Measurements from ENCODE around the gene DSG3.
A peak's percentile ranks its signal among the peaks of the same experiment; 100 is the strongest.

Gene DSG3, protein sequence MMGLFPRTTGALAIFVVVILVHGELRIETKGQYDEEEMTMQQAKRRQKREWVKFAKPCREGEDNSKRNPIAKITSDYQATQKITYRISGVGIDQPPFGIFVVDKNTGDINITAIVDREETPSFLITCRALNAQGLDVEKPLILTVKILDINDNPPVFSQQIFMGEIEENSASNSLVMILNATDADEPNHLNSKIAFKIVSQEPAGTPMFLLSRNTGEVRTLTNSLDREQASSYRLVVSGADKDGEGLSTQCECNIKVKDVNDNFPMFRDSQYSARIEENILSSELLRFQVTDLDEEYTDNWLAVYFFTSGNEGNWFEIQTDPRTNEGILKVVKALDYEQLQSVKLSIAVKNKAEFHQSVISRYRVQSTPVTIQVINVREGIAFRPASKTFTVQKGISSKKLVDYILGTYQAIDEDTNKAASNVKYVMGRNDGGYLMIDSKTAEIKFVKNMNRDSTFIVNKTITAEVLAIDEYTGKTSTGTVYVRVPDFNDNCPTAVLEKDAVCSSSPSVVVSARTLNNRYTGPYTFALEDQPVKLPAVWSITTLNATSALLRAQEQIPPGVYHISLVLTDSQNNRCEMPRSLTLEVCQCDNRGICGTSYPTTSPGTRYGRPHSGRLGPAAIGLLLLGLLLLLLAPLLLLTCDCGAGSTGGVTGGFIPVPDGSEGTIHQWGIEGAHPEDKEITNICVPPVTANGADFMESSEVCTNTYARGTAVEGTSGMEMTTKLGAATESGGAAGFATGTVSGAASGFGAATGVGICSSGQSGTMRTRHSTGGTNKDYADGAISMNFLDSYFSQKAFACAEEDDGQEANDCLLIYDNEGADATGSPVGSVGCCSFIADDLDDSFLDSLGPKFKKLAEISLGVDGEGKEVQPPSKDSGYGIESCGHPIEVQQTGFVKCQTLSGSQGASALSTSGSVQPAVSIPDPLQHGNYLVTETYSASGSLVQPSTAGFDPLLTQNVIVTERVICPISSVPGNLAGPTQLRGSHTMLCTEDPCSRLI

DNA sequence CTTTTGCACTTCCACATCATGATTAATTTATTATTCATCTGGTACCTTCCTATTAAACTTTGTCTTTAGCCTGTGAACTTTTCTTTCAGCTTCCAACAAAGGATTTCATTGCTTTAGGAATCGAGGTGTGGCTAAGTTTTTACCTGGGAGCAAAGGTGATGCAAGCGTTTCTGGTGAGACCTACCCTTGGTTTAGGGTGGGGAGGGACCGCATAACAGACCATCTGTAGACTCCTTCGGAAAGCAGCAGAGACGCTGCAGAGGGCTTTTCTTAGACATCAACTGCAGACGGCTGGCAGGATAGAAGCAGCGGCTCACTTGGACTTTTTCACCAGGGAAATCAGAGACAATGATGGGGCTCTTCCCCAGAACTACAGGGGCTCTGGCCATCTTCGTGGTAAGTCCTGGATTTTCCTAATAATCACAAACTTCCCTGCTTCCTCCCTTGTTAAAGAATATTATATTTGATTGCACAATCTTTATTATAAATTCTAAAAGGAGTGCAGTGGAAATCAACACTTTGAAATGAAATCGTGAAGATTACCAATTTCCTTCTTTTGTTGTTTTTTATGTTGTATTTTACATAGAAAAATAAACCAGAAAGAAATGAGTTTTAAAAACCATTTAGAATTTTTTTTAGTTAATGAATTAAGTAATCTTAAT is at the start of gene DSG3:
TSS of gene DSG3 (plus strand) at position 212 of the 662 bp plus-strand sequence. CDS start at position 349, 137 bp downstream.
- no peak for DNase-seq

DNA sequence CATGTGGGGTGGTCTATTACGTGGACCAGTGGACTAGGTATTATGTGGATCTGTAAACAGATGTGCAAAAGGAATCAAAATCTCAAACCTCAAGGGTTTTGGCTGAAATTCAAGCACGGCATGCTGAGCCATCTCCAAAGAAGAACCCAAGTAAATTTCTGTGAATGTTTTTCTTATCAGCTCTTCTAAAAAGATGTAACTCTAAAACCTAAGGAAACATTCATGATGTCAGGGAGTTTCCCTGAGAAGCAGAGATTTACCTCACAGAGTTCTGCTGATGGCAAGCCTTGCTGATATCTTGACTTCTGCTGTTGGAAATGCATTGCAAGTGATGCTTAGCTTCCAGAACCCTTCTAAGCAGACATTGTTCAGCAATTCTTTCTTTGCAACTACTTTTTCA is 49.4 kb upstream of the DSG3 start:
- no peak for DNase-seq

DNA sequence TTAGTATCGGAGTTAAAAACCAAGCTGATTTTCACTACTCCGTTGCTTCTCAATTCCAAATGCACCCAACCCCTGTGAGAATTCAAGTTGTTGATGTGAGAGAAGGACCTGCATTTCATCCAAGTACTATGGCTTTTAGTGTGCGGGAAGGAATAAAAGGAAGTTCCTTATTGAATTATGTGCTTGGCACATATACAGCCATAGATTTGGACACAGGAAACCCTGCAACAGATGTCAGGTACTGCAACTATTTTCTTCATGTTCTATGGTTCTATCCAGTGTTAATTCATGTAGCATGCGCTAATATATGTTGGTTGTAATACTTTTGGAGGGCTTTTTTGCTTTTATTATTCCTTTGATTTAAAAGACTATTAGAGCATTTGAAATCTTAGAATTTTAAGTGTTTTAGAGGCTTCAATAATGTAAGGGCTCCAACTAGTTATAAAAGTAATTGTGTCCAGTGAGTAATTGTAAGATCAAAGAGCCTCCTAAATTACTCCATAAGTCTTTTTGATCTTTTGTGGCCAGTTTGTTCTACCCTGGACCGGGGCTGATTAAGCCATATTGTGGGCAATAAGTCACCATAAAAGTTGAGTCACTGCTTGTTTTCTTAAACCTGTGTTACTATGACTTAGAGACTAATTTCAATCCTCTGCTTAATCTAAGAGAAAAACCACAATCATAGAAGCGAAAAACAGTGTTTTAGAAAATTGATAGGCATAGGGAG is 48.1 kb upstream of the DSG3 start:
- peak; percentile 87 for DNase-seq

DNA sequence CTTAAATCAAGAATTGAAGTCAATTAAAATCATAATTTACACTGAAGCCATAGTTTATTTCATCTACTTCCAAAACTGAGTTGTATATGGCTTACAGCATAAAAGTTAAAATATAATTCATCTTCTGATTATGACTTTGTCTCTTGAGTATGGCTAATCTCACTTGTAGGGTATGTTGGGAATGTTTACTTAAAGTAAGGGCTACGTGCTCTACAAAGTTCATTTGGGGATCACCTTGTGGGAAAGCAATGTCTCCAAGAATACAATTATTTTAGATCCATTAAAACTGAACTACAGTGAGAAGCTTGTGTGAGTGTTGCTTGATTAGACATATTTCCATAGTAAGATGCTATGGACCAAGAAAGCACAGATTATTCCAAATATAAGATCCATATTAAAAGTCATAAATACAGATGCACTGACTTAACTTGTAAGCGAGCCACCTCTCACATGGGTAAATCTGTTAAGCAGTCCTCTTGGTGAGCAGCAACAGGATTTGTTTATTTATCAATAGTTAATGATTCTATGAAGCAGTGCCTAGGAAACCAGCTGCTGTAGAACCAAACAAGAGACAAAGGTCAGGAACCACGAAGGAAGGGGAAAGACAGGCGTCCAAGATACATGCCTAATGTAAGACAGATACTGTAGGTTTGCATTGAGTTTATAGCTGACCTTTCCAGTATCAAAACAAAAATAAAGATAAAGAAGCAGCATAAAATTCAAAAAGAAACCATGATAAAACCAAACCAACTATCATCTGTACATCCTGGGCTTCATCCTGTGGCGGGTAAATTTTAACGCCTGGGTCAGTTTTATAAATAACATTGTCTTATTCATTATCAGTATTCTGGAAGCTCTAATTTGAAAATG is 46.1 kb upstream of the DSG3 start:
- peak; percentile 60 for DNase-seq

DNA sequence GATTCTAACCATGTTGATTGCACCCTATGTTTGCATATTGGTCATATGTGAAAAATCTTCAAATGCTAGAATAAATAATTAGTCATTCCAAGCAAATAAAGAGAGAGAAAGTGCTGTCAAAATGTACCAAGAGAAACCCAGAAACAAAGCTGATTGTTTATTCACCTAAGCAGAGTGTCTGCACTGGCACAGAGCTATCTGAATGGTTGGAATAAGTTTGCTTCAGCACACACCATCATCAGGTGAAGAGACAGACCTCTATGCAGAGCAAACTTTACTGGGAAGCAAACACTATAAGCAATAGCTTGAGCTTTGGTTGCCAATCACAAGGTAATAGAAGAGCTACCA is 45.5 kb upstream of the DSG3 start:
- DNase-seq, result peak; percentile 36

DNA sequence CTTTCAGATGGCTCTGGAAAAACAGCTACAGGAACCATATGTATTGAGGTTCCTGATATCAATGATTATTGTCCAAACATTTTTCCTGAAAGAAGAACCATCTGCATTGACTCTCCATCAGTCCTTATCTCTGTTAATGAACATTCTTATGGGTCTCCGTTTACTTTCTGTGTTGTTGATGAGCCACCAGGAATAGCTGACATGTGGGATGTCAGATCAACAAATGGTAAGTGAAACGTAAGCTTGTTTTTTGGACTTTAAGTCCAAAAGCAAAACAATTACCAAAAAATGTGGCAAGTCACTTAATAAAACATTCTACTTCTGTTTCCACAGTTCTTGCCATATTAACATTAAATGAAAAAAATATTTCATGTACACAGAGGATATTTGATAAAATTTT is 44.1 kb upstream of the DSG3 start:
- DNase-seq, result no peak

DNA sequence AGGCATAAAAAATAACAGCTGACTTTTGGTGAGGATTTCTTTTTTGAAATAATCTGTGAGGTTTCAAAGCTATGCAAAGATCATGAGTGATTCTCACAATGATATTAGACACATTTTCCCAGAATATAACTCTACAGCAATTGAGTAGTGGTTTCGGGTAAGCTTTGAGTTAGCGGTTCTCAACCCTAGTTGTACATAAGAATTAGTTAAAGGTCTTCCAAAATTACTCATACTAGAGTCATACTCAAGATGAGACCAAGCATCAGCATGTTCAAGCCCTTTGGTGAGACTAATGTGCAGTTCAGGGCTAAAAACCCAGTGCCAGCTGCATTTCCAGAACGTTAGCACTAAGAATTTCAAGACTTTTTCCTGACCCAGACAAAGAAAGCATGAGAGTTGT is 39.9 kb upstream of the DSG3 start:
- DNase-seq, result no peak

DNA sequence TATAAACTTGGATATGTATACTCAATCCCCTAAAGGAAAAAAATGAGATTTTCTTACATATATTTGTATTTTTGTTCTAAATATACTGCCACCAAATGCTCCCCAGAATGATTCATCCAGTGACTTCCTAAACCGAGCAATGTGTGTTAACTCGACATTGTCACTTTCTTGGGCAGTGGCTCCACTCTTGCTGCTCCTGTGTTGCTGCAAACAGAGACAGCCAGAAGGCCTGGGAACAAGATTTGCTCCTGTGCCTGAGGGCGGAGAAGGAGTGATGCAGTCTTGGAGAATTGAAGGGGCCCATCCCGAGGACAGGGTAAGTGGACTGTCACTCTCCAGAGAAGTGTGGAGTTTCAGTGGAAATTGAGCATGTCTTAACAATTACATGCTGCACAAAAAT is 38.3 kb upstream of the DSG3 start:
- no peak for DNase-seq

DNA sequence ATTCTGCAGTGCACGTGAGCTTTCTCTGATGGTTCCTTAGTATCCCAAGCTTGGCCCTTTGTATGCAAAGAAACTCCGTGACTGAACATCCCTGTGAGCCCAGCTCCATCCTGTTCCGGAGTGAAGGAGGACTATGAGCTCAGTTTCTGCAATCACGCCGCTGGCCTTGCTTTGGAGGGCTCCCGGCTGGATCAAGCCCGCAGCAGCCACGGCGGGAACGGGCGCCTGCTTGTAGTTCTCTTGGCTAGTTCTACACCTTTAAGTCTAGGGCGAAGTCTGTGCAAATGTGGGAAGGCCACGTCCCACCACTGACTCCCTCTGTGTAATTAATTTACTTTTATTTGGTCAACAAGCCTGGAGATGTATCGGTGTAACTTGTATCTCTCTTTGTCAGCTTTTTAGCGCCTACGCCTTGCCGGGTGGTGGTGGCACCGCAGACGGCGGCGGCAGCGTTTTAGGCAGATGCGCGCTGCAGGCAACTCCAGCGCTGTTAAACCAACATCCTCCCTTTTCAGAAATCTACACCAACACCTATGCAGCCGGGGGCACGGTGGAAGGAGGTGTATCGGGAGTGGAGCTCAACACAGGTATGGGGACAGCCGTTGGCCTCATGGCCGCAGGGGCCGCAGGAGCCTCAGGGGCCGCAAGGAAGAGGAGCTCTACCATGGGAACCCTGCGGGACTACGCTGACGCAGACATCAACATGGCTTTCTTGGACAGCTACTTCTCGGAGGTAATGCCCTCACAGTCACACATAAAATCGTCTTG is 36.6 kb upstream of the DSG3 start:
- no peak for DNase-seq

DNA sequence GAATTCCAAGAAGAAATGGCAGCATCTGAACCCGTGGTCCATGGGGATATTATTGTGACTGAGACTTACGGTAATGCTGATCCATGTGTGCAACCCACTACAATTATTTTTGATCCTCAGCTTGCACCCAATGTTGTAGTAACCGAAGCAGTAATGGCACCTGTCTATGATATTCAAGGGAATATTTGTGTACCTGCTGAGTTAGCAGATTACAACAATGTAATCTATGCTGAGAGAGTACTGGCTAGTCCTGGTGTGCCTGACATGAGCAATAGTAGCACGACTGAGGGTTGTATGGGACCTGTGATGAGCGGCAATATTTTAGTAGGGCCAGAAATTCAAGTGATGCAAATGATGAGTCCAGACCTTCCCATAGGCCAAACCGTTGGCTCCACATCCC is 34.4 kb upstream of the DSG3 start:
- no peak for DNase-seq

DNA sequence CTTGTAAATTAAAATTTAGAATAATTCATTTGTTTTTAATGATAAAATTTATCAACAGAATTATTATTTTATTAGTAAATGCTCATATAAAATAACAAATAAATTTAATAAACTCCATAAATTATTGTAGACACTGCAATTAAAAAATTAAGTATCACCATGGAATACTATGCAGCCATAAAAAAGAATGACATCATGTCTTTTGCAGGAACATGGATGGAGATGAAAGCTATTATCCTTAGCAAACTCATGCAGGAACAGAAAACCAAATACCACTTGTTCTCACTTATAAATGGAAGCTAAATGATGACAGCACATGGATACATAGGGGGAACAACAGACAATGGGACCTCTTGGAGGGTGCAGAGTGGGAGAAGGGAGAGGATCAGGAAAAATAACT is 29.7 kb upstream of the DSG3 start:
- DNase-seq, result no peak

DNA sequence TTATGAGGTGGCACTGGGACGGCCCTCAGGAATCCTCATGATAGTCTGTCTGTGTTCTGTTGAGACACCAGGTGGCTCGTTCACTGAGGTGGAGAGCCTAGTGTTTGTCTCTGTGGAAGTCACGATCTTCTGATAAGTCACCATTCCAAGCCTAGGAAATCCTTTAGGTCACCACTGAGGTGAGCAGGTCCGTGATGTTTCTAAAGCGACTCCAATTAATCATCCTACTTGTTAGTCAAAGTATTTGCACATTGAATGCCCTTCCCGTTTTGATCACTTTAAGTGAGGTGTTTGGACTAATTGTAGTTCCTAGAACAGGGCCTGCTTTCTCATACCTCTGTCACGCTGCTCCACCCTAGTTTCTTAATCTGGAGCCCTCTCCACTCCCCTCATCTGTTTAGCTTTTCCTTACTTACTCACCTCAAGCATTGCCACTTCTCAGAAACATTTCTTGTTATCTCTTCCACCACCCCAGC is 28.0 kb upstream of the DSG3 start:
- DNase-seq, result no peak

DNA sequence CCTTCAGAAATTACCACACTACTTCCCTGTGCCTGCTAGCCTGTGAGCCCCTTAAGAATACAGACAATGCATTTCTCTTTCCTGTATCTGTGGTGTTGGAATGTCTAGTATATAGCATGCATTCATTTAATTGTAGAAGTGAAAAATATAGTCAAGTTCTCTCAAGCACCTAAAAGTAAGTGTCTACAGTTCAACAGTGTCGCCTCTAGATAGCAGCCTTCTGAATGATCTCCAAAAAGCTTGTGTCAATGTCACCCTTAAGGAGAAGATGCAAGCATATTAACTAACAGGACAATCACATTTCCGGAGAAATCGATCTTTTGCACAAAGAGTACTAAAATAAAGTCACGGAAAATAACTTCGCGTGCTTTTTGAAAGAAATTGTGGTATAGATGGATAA is 27.5 kb upstream of the DSG3 start:
- DNase-seq, result no peak

DNA sequence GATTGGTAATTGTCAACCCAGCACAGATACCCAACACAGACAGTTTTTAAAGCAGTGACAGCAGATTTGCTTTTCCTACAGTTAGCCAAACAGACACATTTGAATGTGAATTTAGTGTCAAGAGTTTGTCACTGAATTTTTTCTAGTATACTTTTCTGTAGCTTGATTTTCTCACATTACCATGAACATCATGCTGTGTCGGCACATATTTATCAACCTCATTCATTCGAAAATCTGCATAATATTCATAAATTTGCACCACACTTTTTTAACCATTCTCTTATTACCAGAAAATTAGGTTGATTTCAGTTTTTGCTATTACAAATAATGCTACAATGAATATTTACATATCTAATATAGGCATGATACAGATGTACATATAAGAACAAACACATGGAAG is 27.0 kb upstream of the DSG3 start:
- no peak for DNase-seq

DNA sequence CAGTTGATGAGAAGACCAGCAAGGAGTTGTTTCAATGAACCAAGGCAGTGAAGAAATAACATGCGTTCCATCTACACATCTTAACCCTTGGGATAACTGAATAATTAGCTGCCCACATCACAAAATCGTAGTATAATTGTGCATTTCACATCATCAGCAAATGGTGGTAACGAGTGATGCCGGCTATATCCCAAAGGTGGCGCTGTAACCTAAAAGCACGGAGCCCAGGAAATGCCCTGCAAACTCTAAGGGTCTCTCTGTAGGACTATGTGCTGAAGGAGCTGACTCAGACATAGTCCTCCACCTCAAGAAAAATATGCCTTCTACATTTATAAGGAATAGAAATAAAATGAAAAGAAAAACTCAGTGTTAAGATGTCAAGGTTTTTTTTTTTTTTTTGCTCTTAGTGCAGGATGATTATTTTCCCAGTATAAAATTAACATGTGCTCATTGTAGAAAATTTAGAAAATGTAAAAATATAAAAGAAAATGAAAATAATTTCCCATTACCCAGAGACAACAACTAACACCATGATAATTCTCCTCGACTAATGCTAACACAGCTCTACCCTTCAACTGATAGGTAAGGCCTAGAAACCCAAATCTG is 23.1 kb upstream of the DSG3 start:
- DNase-seq, result peak; percentile 30

DNA sequence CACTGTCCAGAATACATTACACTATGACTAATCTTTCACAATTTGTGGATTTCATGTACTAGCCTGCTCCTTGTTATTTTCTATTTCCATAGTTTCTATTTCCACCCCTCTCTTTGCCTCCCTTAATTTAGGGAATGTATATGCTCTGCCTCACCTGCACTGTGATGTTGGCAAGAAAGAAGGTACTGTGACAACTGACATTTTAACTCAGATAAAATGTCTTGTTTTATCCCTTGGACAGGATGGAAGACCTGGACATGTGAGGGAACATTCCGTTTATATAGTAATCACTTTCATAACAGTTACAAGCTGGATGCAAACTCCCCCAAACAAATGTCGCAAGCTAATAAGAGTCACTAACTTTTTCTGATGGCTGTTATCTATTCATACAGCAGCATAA is 21.5 kb upstream of the DSG3 start:
- no peak for DNase-seq

DNA sequence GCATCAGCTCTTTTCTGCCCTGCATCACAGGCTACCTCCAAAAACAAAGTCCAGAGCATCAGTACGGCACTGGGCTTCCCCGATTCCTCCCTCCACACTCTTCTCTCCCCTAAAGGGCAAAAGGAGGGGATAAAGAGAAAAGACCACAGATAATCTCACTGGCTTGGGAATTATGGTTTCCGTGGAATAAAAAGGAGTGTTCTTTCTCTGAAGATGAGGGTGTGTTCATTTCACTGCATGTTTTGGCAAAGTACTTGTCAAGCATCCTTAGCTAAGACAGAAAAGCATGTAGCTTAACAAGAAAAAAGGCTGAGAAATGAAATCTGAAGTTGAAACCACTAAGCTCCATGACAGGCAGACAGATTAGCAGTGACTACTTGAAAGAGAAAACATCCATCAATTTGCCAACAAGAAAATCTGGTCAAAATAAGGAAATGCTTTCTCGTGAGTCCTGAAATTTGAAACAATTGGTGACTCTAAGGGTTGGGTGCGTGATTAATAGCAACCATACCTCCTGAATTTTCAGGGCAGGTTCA is 20.6 kb upstream of the DSG3 start:
- DNase-seq, result no peak

DNA sequence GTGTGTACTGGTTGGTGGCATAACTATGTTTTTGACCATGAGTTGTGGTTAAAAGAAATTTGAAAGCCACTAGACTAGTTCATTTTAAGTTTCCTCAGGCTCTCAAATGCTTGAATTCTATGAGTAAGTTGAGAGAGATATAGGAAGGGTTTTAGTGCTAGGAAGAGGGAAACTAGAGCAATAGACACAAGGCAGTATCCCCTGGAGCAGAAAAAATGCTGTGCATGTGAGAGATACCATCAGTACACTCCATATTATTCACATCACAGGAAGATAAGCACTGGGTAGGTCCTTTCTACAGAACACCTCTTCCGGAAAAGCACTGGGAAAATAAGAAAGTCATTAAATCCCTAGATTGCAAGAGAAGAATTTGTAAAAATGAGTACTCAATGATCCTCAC is 19.3 kb upstream of the DSG3 start:
- DNase-seq, result no peak

DNA sequence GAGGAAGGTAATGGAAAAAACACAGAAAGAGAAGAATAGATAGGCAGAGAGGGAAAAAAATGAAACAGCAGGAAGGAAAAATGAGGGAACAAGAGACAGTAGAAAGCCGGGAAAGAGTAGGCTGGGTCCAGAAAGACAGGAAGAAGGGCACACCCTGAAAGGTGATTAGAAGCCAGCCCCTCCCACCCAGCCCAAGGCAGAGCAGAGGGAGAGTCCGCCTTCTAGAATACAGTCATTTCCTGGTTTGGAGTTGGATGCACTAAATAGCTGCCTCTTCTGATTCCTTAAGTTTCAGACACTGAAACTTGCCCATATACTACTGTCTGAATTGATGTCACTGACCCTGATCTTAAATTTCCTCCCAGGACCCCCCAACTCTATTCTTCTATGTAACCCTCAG is 17.9 kb upstream of the DSG3 start:
- DNase-seq, result no peak

DNA sequence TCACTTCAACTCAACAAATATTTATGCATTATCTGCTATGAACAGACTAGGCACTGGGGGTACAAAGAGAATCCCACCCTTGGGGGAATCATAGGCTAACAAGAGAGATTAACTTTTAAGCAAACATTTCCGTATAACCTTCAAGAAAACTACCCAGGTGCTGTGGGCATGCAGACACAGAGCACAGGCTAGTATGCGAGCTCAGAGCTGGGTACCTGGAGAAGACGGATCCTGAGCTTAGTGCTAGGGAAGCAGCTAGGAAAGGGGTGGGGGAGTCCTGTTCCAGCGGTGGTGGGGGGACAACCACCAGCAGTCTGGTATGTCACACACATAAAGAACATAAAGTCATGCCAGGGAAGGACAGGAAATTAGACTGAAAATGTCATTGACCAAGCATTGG is 17.5 kb upstream of the DSG3 start:
- DNase-seq, result no peak

All from kidney glomerular epithelial cell (primary cell).